NCI-H187 treated with DMSO at 0.1 percent for 48 hours (cell line): Measurements from ENCODE around the gene YY1.

Experiments
- DNase-seq: peaks from one replicate; lab custom pipeline; 2025; lab: John Stamatoyannopoulos, UW

YY1 gene

DNA sequence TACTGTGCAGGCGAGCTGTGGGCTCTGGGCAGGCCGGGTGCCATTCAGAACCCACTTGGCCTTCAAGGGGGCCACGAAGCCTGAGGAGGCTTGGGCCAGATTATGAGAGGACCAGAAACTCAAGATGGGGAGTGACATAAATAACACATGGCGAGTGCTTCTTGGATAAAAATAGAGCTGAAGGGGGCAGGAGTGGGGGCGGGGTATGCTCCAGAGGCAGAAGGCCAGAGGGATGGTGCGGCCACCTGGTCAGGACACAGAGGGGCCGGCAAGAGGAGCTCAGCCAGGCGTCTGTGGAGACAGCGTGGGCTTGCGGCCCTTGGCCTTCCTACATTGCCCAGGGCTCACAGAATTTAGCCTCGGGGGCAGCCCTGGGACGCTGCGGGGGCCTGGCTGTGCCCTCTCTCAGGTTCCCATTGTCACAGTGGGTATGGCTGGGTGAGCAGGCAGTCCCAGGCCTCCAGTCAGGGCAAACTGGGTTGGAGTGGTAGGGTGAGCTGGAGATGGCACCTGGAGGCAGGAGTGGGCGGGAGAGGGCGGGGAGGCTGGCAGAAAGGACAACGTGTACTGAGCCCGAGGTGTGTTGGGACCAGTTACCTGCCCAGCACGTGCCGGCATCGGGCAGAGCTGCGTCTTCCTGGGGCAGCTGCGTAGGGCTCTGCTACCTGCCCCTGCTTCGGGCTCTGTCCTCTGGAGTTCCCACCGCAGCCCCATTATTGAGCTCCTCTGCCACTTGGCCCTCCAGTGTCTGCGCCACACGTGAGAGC, 74.7 kb downstream of the YY1 start:
- DNase-seq, result no peak

DNA sequence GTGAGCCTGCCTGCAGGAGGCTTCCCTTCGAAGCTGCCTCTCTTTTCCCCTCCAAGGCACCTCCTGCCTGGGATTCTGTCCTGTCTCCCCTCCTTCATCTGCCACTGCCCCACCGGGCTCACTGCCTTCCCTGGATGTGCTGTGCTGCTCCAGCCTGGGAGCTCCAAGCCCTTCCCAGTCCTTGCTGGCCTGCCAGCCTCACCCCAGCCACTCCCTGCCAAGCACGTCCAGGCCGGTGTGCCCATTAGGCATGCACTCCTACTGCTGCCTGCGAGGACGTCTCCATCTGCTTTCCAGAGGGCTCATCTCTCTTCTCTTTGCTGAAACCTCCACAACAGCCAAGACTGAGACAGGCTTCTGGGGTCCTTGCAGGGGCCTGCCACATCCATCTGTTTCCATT, 75.8 kb downstream of the YY1 start:
- DNase-seq, result no peak

DNA sequence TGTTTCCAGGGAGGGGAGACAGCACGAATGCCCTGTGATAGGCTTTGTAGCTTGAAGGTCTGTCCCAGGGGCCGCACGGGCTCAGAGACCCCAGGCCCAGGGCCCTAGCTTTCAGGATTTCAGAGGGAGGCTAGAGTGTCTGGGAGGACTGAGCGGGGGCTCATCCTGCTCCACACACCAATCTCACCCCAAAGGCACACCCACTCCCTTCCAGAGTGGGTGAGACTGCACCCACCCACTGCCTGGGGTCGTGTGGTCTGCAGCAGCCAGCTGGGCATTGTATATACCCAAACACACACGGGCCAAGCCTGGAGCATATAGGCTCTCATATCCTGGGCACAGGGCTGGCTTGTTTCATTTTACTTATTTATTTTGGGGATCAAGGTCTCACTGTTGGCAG, 78.4 kb downstream of the YY1 start:
- DNase-seq, result no peak

DNA sequence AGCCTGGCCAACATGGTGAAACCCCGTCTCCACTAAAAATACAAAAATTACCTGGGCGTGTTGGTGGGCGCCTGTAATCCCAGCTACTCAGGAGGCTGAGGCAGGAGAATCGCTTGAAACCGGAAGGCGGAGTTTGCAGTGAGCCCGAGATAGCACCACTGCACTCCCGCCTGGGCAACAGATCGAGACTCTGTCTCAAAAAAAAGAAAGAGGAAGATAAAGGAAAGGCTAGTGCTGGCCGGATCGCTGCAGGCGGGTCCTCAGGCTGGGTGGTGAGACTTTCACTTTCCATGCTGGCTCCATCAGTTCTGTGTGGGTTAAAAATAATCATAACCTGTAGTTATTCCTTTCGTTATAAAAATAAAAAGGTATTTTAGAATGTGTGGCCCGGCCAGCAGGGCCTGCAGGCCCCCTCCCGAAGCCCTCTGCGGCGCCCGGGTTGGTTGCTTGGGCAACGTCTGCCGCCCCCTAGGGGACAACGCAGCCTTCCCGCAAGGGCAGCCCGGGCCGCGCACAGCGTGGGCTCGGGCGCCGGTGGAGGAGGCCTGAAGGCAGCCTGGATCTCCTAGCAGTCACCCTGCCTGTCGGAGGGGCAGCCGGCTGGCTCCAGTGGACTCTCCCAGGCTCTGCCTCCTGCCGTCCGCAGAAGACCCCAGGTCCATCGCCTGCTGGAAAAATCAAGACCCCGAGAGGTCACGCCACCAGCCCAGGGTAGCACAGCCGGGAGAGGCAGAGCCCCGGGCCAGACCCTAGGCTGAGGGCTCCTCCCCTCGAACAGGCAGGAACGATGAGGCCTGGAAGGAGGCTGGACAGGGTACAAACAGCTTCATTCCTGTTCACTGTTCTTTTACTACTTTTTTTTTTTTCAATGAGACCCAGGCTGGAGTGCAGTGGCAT, 79.2 kb downstream of the YY1 start:
- DNase-seq, result no peak

DNA sequence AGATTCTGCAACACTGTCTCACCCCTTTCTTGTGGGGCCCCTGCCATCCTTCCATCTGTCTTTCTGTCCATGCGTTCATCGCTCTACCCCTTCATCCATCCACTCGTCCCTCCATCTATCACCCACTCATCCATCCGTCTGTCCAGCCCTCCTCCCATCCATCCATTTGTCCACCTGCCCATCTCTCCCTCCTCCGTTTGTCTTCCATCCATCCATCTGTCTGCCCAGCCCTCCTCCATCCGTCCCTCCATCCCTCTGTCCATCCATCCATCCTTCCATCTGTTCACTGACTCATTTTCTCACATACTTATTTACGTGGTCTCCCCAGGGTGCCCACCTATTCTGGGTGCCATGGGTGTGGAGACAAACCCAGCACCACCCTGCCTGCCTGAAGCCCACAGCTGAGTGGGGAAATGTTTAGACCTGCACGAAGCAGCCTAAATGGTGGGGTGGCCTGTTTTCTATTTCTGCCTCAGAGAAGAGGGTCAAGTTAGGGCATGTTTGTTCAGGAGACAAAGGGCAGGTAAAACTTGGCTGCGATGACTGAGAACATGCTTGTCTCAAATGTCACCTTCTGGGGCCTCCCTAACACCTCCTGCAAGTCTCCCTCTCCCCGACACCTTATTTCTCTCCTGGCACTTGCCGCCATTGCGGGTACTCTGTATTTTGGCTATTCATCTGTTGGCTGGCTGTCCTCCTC, 81.4 kb downstream of the YY1 start:
- no peak for DNase-seq

DNA sequence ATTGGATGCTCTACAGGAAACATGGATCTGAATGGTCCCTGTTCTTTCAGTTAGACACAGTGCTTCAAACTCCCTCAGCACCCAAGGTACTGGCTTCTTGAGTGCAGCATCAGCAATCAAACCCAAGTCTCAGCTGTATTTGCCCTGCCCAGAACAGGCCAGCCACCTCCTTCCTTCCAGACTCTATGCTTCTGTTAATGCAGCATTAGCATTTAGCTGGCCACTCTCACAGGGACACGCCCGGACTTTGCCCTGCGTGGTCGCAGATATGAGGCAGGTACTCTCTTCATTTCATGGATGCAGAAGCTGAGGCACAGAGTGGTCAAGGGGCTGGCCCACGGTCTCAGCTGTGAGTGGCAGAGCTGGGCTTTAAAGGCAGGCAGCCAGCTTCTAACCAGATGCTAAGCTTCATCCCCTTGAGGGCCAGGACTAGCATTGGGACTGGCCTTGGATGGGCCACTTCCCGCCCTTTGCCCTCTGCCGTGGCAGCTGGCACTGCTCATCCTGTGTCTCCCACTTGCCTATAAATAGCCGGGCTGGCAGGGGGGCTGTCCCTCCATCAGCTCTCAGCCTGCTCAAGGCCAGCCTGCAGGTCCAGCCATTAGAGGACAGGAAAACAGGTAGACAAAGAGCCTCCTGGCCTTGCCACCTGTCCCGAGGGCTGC, 82.7 kb downstream of the YY1 start:
- DNase-seq, result no peak

DNA sequence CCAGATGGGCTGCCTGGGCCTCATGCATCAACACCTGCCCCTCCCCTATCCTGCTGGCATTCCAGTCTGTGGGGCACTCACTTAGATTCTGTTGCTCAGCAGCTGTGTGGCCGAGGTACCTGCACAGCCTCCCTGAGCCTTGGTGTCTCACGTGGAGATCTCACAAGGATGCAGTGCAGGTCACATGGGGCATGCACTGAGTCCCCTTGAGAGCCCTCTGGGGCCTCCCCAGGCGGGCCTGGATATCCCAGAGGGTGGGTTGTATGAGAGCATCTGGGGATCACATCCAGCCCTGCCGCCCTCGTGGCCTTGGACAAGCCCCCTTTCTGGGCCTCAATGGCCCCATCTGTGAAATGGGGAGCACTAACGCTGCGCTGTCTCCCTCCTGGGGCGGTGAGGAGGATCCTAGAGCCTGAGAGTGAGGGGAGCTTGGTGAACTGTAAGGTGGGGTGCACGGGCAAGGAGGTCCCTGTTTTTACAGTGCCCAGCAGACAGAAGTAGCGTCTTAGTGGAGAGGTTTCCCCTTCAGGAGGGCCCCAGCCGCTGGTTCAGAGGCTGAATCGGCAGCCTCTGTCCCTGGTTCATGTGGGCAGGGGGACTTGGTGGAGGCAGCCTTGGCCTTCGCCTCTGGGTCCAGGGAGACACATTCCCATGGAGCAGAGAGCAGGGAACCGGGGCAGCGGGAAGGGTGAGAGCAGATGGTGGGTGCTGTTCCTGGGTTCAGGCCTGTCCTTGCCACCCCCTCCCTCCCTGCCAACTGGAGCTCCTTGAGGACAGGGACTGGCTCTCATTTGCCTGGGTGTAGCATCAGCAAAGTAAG, 83.4 kb downstream of the YY1 start:
- DNase-seq, result no peak

DNA sequence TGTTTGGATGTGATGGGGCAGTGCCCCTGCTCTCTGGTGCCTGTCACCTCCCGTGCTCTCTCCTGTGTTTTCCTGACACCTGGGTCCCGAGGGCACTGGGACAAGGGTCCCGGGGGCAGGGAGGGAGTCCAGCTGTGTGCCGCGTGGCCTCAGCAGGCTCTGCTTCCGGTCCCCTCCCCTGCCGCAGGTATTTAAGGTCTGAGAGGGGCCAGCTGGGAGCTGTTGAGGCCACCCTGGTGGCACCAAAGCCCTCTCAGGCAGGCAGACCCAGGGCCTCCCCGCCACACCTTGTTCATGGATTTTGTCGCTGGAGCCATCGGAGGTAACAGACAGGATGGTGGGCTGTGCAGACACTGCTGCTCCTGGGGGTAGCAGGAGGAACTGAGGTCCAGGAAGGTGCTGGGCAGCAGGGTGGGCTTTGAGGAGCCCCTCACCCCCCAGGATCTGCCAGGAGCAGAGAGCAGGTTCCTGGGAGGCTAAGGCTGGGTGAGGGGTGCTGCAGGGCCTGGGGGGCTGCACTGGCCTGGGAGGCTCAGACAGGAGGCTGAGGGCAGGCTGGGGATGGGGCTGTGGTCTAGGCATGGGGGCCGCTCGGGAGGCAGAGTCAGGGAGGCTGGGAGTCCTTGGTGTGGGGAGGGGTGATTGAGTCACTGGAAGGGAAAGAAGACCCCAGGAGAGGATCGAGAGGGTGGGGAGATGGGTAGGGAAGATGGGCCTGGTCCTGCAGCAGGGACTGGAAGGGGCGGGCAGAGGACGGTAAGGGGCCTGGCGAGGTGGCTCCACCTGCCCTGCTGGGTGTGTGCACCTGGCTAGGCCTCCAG, 84.4 kb downstream of the YY1 start, which contains the start of gene SLC25A47:
Gene SLC25A47, plus strand, starts transcription at position 219 of the 821 bp plus-strand sequence. Its CDS starts 76 bp downstream, at position 295.
- DNase-seq, result no peak

DNA sequence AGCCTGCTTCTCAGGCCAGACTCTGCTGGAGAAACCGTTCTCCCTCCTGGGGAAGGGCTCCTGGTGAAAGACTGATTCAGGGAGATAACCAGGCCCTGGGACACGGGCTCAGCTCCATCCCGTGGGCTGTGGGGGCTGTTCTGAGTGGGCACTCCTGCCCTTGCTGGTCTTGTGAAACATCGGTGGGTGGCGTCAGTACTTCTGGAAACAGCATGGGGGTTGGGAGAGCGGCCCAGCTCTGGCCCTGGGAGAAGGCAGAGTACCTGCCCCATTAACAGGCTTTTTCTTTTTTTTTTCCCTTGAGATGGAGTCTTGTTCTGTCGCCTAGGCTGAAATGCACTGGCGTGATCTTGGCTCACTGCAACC, 85.0 kb downstream of the YY1 start:
- no peak for DNase-seq

DNA sequence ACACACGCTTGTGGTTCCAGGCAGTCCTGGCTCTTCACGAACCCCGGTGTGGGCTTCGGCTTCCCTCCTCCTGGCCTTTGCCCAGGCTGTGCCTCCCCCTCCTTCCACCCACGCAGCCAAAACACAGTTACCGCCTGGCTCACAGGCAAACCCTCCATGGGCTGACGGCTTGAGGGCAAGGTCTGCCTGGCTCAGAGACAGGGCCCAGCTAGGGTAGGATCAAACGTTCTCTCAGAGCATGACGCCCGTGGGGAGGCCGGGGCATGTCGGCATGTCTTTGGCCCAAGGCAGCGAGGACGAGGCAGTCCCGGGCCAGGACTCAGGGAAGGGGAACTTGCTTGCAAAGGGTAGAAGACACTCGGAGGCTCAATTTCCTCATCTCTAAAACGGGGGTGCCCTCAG, 86.3 kb downstream of the YY1 start:
- DNase-seq, result no peak

DNA sequence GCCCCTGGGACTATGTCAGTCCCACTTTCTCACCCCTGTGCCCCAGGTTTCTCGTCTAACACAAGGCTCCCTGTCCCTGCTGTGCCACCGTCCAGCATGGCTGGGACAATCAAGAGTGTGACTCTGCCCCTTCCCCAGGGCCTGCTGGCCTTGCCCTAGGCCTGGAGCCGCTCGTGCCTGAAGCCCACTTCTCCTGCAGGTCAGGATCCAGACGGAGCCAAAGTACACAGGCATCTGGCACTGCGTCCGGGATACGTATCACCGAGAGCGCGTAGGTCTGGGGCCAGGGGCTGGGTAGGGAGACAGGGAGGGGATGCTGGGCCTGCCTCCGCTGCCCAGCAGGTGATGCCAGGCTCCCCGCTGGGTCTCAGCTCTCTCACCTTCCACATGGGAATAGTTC, 87.0 kb downstream of the YY1 start:
- no peak for DNase-seq

DNA sequence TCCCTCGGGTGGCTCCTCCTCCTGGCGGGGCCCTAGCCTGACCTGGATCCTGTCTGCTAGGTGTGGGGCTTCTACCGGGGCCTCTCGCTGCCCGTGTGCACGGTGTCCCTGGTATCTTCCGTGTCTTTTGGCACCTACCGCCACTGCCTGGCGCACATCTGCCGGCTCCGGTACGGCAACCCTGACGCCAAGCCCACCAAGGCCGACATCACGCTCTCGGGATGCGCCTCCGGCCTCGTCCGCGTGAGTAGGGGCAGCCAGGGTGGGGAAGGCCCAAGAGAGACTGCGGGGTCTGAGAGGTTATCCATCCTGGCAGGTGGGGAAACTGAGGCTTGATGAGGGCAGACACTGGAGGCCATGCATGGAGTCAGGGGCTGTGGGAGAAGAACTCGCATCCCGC, 88.2 kb downstream of the YY1 start:
- no peak for DNase-seq

DNA sequence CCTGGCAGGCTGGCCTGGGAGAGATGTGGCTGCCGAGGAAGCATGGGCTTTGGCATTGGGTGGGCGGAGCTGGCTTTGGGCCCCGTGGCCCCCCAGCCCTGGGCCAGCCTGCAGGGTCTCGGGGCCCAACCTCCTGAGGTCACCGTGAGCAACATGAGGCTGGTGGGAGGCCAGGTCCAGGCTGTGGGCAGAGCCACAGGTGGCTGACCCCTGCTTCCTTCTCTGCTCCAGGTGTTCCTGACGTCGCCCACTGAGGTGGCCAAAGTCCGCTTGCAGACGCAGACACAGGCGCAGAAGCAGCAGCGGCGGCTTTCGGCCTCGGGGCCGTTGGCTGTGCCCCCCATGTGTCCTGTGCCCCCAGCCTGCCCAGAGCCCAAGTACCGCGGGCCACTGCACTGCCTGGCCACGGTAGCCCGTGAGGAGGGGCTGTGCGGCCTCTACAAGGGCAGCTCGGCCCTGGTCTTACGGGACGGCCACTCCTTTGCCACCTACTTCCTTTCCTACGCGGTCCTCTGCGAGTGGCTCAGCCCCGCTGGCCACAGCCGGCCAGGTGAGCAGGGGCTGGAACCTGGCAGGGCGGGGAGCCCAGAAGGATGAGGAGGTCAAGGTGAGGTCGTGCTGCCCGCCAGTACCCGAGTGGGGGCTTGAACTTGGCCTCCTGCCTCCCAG, 89.7 kb downstream of the YY1 start:
- no peak for DNase-seq

DNA sequence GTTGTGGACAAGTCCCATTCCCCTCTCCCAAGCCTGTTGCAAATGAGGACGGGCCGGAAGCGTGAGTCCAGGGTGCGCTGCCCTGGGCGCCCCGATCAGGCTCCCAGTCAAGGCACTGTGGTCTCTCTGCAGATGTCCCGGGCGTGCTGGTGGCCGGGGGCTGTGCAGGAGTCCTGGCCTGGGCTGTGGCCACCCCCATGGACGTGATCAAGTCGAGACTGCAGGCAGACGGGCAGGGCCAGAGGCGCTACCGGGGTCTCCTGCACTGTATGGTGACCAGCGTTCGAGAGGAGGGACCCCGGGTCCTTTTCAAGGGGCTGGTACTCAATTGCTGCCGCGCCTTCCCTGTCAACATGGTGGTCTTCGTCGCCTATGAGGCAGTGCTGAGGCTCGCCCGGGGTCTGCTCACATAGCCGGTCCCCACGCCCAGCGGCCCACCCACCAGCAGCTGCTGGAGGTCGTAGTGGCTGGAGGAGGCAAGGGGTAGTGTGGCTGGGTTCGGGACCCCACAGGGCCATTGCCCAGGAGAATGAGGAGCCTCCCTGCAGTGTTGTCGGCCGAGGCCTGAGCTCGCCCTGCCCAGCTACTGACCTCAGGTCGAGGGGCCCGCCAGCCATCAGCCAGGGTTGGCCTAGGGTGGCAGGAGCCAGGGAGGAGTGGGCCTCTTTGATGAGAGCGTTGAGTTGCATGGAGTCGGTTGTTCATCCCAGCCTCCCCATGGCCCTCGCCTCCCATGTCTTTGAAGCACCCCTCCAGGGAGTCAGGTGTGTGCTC, 90.5 kb downstream of the YY1 start:
- DNase-seq, result no peak

DNA sequence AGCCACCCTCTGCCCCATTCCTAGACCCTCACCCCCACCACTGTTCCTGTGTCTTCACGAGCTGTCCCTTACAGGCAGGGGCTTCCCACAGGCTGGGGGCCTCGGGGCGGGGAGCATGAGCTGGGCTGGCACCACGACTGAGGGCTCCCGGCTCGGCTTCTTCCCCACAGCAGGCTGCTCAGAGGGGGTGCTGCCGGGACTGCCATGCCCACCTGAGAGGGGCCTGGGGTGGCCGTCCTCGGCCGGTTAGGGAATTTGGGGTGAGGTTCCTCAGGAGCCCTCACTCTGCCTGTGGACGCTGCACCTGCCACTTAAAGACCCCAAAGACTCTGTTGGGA, 91.0 kb downstream of the YY1 start:
- DNase-seq, result no peak

DNA sequence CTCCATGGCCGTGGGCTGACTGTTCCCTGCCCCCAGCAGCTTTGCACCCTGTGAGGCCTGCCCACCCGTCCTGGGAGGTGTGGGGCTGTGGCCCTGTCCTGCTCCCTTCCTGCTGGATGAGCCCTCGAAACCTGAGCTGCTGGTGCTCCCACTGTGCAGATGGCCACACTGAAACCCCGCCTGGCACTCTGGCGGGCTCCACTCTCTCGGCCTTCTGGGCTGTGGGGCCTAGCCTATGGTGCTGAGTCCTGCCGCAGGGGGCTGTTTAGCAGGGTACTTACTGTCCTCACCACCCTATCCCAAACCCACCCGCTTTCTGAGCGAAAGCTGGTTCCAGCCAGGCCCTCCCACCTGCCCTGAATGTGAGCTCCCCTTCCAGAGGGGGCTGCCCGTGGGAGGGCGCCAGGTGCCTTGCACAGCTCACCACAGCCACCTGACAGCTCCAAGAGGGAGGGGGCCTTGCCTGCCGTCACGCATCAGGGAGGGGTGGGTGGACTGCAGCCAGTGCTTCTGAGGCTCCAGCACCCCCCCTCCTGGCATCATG, 91.5 kb downstream of the YY1 start:
- no peak for DNase-seq

DNA sequence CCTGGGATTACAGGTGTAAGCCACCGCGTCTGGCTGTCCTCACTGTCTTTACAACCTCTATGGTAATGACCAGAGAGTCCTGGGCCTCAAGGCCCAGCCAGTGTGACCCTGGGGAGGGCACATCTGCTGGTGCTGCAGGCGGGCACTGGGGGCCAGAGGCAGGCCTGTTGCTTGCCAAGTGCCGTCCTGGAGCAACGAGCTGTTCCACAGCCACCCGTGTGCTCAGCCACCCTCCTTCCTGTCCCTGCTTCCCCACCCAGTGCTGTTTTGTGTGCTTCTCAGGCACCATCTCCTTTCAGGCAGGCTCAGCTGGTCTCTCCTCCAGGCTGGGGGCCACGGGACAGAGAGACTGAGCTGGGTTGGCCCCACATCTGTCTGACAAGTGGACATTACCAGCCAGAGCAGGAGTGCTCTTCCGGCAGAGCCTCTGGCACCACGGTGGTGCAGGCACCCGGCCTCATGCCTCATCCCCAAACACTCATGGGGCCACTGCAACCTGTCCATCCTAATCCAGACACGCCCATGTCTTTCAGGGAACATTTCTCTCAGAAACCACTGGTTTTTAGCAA, 93.2 kb downstream of the YY1 start:
- no peak for DNase-seq
